K562 (cell line): ENCODE data around the gene GBF1. TPM values are rescaled to one million over a fixed set of nuclear protein-coding genes. Genes with fewer than 3 reads are reported as not detected.

Experiments
- ATAC-seq: fragments of 200-7000 bp; cut with Tn5 transposase; 3 replicates; pipeline ENCODE4 v1.9.1; 2020; ENCODE audit warnings: moderate library complexity
- BruUV-seq: library from RNA; stranded (reverse); fragments of 400-500 nt; replicated peaks from 2 replicates; lab custom pipeline; 2021; lab: Mats Ljungman, UMichigan
- CTCF ChIA-PET: fragments of 300-600 bp; formaldehyde crosslinking; extraction: SDS; loops from one replicate; lab custom pipeline; 2021; ENCODE audit warnings: low intra/inter-chr PET ratio; lab: Yijun Ruan, JAX
- POLR2A ChIA-PET: fragments of 300-600, 350-650 bp; sonication (Branson Sonifier 250); formaldehyde crosslinking; extraction: SDS; loops from one replicate; lab custom pipeline; 2021; ENCODE audit warnings: antibody characterized with exemption, inconsistent platforms; lab: Yijun Ruan, JAX
- DNase-seq, 4 experiments: peaks; one replicate each; pipeline versions ENCODE4 v3.0.0 to v3.0.0-alpha.2; 2011 to 2018; ENCODE audit warnings: low spot score in 3 of 4, mixed read lengths in 3 of 4; ENCODE audit errors: extremely low read depth in 1 of 4
- FAIRE-seq: peaks from 2 replicates; lab custom pipeline; 2011; peaks lifted over from hg19 to GRCh38; lab: Jason Lieb, UNC
- H2AFZ ChIP-seq: 2 replicates; pipeline ENCODE4 v1.6.0; 2011; ENCODE audit warnings: low read depth, low read length, control low read depth, inconsistent platforms
- H3K27ac ChIP-seq: fragments of 200-600 bp; 3 replicates; pipeline ENCODE4 v1.8.0; 2011; ENCODE audit warnings: low read depth, mild to moderate bottlenecking, control low read depth, inconsistent platforms, low read length, moderate library complexity, mixed read lengths; ENCODE audit errors: extremely low read depth
- H3K27me3 ChIP-seq, 2 experiments: fragments of 300-600 bp in 1 of 2; 2 replicates in 1 of 2; 3 replicates in 1 of 2; pipeline versions ENCODE4 v1.6.0 to v1.8.0; 2011; ENCODE audit warnings: inconsistent platforms in 2 of 2, low read length in 2 of 2, mild to moderate bottlenecking in 1 of 2, mixed read lengths in 1 of 2, moderate library complexity in 1 of 2; ENCODE audit not compliant: control insufficient read depth in 2 of 2, insufficient read depth in 2 of 2
- H3K36me3 ChIP-seq: fragments of 300-600 bp; 3 replicates; pipeline ENCODE4 v1.8.0; 2011; ENCODE audit warnings: mild to moderate bottlenecking, low read length, inconsistent platforms; ENCODE audit not compliant: control insufficient read depth, insufficient read depth
- H3K4me1 ChIP-seq, 2 experiments: fragments of 200-600 bp in 1 of 2; replicated peaks in 1 of 2; 2 replicates in 1 of 2; 3 replicates in 1 of 2; pipeline versions ENCODE4 v1.5.1 to v1.8.0; 2011; ENCODE audit warnings: inconsistent platforms in 2 of 2, low read length in 2 of 2, mild to moderate bottlenecking in 1 of 2, mixed read lengths in 1 of 2, moderate library complexity in 1 of 2; ENCODE audit not compliant: control insufficient read depth in 2 of 2, insufficient read depth in 2 of 2
- H3K4me2 ChIP-seq: 2 replicates; pipeline ENCODE4 v1.6.1; 2011; ENCODE audit warnings: low read length, control low read depth, inconsistent platforms, mixed read lengths; ENCODE audit not compliant: insufficient read depth
- H3K4me3 ChIP-seq: fragments of 200-600 bp; sonication (generic), shearing (Covaris generic); 2 replicates; pipeline ENCODE4 v1.5.1; 2016; ENCODE audit warnings: control low read depth, inconsistent platforms
- H3K79me2 ChIP-seq: fragments of 200-600 bp; 3 replicates; pipeline ENCODE4 v1.8.0; 2011; ENCODE audit warnings: low read length, inconsistent platforms; ENCODE audit not compliant: control insufficient read depth, insufficient read depth
- H3K9ac ChIP-seq, 2 experiments: 2 replicates each; pipeline versions ENCODE4 v1.6.0 to v1.6.1; 2011; ENCODE audit warnings: low read depth in 2 of 2, low read length in 2 of 2, control low read depth in 1 of 2, inconsistent platforms in 1 of 2, mild to moderate bottlenecking in 1 of 2, mixed read lengths in 1 of 2; ENCODE audit not compliant: insufficient read depth in 1 of 2
- H3K9me1 ChIP-seq: one replicate; pipeline ENCODE4 v1.6.0; 2011; ENCODE audit warnings: inconsistent platforms, mild to moderate bottlenecking, low read length, moderate library complexity; ENCODE audit not compliant: control insufficient read depth, insufficient read depth
- H3K9me3 ChIP-seq: replicated peaks from 2 replicates; pipeline ENCODE4 v1.5.1; 2011; ENCODE audit warnings: low read depth, low read length, inconsistent platforms; ENCODE audit not compliant: control insufficient read depth, insufficient read depth
- H4K20me1 ChIP-seq: replicated peaks from 2 replicates; pipeline ENCODE4 v1.6.1; 2011; ENCODE audit warnings: low read length, inconsistent platforms, mixed read lengths; ENCODE audit not compliant: control insufficient read depth, insufficient read depth
- DDX20 ChIP-seq: fragments of 450-650 bp; IDR thresholded peaks from 2 replicates; pipeline ENCODE4 v1.6.1; 2016; ENCODE audit warnings: missing genetic modification characterization, low read depth, mild to moderate bottlenecking, missing compliant biosample characterization, moderate library complexity
- DNMT1 ChIP-seq: fragments of 450-650 bp; IDR thresholded peaks from 2 replicates; pipeline ENCODE4 v1.6.1; 2016; ENCODE audit warnings: antibody characterized with exemption, mild to moderate bottlenecking
- HDAC3 ChIP-seq: fragments of 450-650 bp; IDR thresholded peaks from 2 replicates; pipeline ENCODE4 v1.6.1; 2018; ENCODE audit warnings: borderline replicate concordance, mild to moderate bottlenecking, moderate library complexity; ENCODE audit not compliant: partially characterized antibody
- POLR2H ChIP-seq: IDR thresholded peaks from 2 replicates; pipeline ENCODE4 v1.6.1; 2016; ENCODE audit warnings: missing genetic modification characterization, low read depth, mild to moderate bottlenecking, control low read depth, missing compliant biosample characterization, moderate library complexity
- TAF7 ChIP-seq: fragments of 450-650 bp; IDR thresholded peaks from 2 replicates; pipeline ENCODE4 v1.6.1; 2016; ENCODE audit warnings: missing genetic modification characterization, missing compliant biosample characterization
- U2AF1 ChIP-seq: fragments of 200-400 bp; formaldehyde crosslinking; optimal IDR thresholded peaks from 2 replicates; pipeline ENCODE3; 2017; ENCODE audit warnings: mild to moderate bottlenecking, low read depth, low read length, moderate library complexity
- ZKSCAN3 ChIP-seq: fragments of 250-450 bp; sonication (Bioruptor Pico); IDR thresholded peaks from 2 replicates; pipeline ENCODE4 v1.4.0; 2020
- ZNF197 ChIP-seq: fragments of 200-800 bp; sonication (Bioruptor generic); IDR thresholded peaks from 2 replicates; pipeline ENCODE4 v1.6.1; 2016; ENCODE audit warnings: low read depth, missing genetic modification characterization, missing compliant biosample characterization
- ZNF696 ChIP-seq: fragments of 250-450 bp; sonication (Bioruptor Pico); conservative IDR thresholded peaks from 2 replicates; pipeline ENCODE4 v1.4.0; 2020; ENCODE audit warnings: mild to moderate bottlenecking, moderate library complexity
- ZNF778 ChIP-seq: fragments of 450-650 bp; formaldehyde crosslinking; IDR thresholded peaks from 2 replicates; pipeline ENCODE4 v1.4.0; 2020; ENCODE audit warnings: mild to moderate bottlenecking, moderate library complexity
- WGBS: fragments of 100-300 bp; shearing (Covaris generic); methylation state at CpG from one replicate; pipeline ENCODE4 v1.1.6; 2016; ENCODE audit warnings: low coverage, mixed read lengths; ENCODE audit not compliant: insufficient coverage; ENCODE audit errors: missing lambda C conversion rate; 5-methylcytosine and 5-hydroxymethylcytosine counted together
- in situ Hi-C: fragments of 300-500 bp; cut with MboI; formaldehyde crosslinking; loops from 4 replicates; pipeline ENCODE4 v1.15.0; 2018; ENCODE audit warnings: inconsistent platforms, mixed read lengths
- intact Hi-C: fragments of 100-400 bp; cut with micrococcal nuclease; formaldehyde crosslinking; loops from 2 replicates; pipeline ENCODE4 v1.14.2; 2022
- polyA plus RNA-seq, 8 experiments: library from polyadenylated mRNA; depleted of rRNA in 4 of 8; stranded (reverse) in 5 of 8; unstranded in 3 of 8; fragments of >200 nt; fragmentation: Nextera tagmentation in 2 of 8; fragmentation: Illumina TruSeq in 1 of 8; extraction: Ambion mirVana in 2 of 8; extraction: Trizol in 1 of 8; gene quantifications; 2 replicates each; pipeline versions ENCODE4 v1.2.1 to v1.2.3, GENCODE V29; 2011 to 2014; ENCODE audit warnings: inconsistent platforms in 1 of 8, missing spikeins in 1 of 8
- total RNA-seq, 7 experiments: library from RNA; depleted of rRNA in 6 of 7; stranded (reverse); fragments of >200 nt in 6 of 7; fragmentation: Illumina TruSeq in 2 of 7; extraction: Trizol in 2 of 7; gene quantifications; 2 replicates each; pipeline versions ENCODE4 v1.2.1 to v1.2.3, GENCODE V29; 2011 to 2021; ENCODE audit warnings: low replicate concordance in 1 of 7
- TF ChIP-seq, protein P1 (sequence below): fragments of 450-650 bp; IDR thresholded peaks from 2 replicates; pipeline ENCODE4 v1.6.1; 2018; ENCODE audit not compliant: partially characterized antibody
- TF ChIP-seq, protein P2 (sequence below): fragments of 250-450 bp; sonication (Bioruptor Pico); IDR thresholded peaks from 2 replicates; pipeline ENCODE4 v1.8.0; 2021; ENCODE audit warnings: borderline replicate concordance, mild to moderate bottlenecking, moderate library complexity; ENCODE audit not compliant: poor library complexity, severe bottlenecking
- TF ChIP-seq, protein P3 (sequence below), 2 experiments: IDR thresholded peaks; 2 replicates each; pipeline ENCODE4 v1.6.1; 2011; ENCODE audit warnings: borderline replicate concordance in 1 of 2, control low read depth in 1 of 2, low read depth in 1 of 2, low read length in 1 of 2, mild to moderate bottlenecking in 1 of 2, mixed read lengths in 1 of 2, moderate library complexity in 1 of 2; ENCODE audit not compliant: insufficient read depth in 1 of 2, insufficient read length in 1 of 2, poor library complexity in 1 of 2, severe bottlenecking in 1 of 2; ENCODE audit errors: extremely low read depth in 1 of 2

GBF1 gene
- total and polyA plus RNA-seq, 9 of the 15 experiments (the other 6 are each of a cell fraction or from before 2014, with no cell fraction given), result 0.69 to 28.0 (median 10.3) TPM

DNA sequence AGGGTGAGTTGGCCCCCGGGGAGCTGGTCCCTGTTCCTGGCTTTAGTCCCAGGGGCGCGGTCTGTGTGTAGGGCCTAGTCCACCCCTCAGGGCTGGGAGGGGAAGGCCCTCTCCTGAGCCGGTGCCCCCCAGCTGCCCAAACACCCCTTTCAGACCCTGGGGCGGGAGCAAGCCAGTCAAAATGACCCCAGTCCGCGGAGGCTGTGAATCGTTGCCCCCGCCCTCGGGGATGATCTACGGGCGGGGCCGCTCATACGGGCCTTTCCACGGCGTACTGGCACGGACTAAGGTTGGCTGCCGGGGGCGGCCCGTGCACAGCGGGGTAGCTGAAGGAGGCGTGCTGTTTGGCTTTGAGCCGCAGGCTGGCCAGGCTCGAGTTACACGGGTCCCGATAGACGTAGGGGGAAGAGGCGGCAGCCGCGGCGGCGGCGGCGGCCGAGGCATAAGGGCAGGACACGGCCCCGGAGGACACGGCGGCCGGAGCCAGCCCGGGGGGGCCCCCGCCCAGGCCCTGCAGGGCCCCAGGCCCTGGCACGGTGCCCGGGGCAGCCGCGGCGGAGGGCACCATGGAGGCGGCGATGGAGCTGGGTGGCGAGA, 15.0 kb upstream of the GBF1 start (continued):
- TF ChIP-seq, protein P1, sequence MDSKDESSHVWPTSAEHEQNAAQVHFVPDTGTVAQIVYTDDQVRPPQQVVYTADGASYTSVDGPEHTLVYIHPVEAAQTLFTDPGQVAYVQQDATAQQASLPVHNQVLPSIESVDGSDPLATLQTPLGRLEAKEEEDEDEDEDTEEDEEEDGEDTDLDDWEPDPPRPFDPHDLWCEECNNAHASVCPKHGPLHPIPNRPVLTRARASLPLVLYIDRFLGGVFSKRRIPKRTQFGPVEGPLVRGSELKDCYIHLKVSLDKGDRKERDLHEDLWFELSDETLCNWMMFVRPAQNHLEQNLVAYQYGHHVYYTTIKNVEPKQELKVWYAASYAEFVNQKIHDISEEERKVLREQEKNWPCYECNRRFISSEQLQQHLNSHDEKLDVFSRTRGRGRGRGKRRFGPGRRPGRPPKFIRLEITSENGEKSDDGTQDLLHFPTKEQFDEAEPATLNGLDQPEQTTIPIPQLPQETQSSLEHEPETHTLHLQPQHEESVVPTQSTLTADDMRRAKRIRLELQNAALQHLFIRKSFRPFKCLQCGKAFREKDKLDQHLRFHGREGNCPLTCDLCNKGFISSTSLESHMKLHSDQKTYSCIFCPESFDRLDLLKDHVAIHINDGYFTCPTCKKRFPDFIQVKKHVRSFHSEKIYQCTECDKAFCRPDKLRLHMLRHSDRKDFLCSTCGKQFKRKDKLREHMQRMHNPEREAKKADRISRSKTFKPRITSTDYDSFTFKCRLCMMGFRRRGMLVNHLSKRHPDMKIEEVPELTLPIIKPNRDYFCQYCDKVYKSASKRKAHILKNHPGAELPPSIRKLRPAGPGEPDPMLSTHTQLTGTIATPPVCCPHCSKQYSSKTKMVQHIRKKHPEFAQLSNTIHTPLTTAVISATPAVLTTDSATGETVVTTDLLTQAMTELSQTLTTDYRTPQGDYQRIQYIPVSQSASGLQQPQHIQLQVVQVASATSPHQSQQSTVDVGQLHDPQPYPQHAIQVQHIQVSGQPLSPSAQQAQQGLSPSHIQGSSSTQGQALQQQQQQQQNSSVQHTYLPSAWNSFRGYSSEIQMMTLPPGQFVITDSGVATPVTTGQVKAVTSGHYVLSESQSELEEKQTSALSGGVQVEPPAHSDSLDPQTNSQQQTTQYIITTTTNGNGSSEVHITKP, result peak; percentile 43

DNA sequence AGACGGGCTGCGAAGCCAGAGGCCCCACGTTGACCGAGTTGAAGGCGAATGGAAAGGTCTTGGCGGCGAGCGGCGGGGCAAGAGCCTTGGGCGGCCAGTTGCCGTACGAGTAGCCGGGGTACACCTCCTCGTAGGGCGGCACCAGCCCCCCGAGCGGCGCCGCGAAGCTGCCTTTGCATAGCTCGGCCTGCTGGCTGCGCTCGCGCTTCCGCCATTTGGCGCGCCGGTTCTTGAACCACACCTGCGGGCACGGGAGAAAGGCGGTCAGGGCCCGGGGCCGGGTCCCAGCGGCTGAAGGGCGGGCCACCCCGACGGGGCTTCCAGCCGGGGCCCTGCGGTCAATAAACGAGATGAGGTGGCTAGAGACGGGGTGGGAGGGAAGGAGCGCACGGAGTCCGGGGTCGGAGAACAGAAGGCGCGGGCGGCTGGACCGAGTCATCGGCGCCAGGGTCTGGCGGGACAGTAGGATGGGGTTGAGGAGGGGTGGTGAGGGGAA, 14.4 kb upstream of the GBF1 start:
- WGBS, result 11% methylated on average over 9 of the region's 52 CpGs
- ChIA-PET CTCF (interaction anchor here (1.8 to 3.1 kb wide), 3 partner anchors 116 to 168 kb away, joined by 12 to 26 read pairs (median 15); no protein-coding TSS in a partner anchor), POLR2A (interaction anchor here (0.6 to 3.0 kb wide), 5 partner anchors 11 to 220 kb away, joined by 3 to 12 read pairs (median 5); partner anchors contain the start of genes GBF1 and PITX3)
- Histone ChIP-seq H2AFZ (peak overlapping the region; percentile 81), H3K27ac (no peak overlapping the region), H3K4me3 (peak overlapping the region; percentile 43), H3K79me2 (no peaks in the 10 kb centered on the region), H3K4me1 (peaks cover 8 to 31% of the 10 kb centered on the region in 2 experiments; a peak in 4 of 5 replicates), H3K9ac (peak overlapping the region; percentile 25 to 89; a peak in 3 of 4 replicates), H3K9me1 (no peaks in the 10 kb centered on the region), H3K27me3 (peaks cover 0 to 5% of the 10 kb centered on the region in 2 experiments; a peak in 1 of 5 replicates), H4K20me1 (no peaks in the 10 kb centered on the region), H3K4me2 (peak overlapping the region; percentile 66), H3K9me3 (no peaks in the 10 kb centered on the region), H3K36me3 (no peaks in the 10 kb centered on the region)
- peak; percentile 36 for ATAC-seq
- in situ Hi-C loops (loop anchor here (25.0 kb wide), 1 partner anchor 356 kb away; no protein-coding TSS in a partner anchor), intact Hi-C loops (loop anchor here (1.0 to 5.0 kb wide), 6 partner anchors 62 to 351 kb away; no protein-coding TSS in a partner anchor)
- DNase-seq, result peak; percentile 27 to 62 (median 42)
- no peak for FAIRE-seq
- no TSS peak for BruUV-seq
- TF ChIP-seq, protein P2, sequence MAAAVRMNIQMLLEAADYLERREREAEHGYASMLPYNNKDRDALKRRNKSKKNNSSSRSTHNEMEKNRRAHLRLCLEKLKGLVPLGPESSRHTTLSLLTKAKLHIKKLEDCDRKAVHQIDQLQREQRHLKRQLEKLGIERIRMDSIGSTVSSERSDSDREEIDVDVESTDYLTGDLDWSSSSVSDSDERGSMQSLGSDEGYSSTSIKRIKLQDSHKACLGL (CRISPR knock-in tag), result no peak
- TF ChIP-seq, protein P3, sequence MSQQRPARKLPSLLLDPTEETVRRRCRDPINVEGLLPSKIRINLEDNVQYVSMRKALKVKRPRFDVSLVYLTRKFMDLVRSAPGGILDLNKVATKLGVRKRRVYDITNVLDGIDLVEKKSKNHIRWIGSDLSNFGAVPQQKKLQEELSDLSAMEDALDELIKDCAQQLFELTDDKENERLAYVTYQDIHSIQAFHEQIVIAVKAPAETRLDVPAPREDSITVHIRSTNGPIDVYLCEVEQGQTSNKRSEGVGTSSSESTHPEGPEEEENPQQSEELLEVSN (IDR thresholded peaks at IDR 0.05; ENCODE audit: borderline replicate concordance in 1 of 2, extremely low read depth in 1 of 2, insufficient read depth in 1 of 2, insufficient read length in 1 of 2, low read depth in 1 of 2, low read length in 1 of 2, poor library complexity in 1 of 2, severe bottlenecking in 1 of 2), result peak in 1 of 2 experiments; percentile 6
- TF ChIP-seq U2AF1 (no peak), ZNF778 (CRISPR knock-in tag) (no peak), TAF7 (tag) (no peak), ZKSCAN3 (CRISPR knock-in tag) (no peak), DDX20 (tag) (no peak), DNMT1 (no peak), ZNF696 (no peak), ZNF197 (CRISPR knock-in tag) (no peak), POLR2H (tag) (no peak), HDAC3 (no peak)
